Lung (tissue), 12 donors: Measurements from ENCODE around the gene PSD. TPM values are rescaled to one million over a fixed set of nuclear protein-coding genes. Genes with fewer than 3 reads are reported as not detected.

ENCODE experiments used
- ATAC-seq: fragments of 200-7000 bp; cut with Tn5 transposase; one replicate; pipeline ENCODE4 v1.9.1; 2020; ENCODE audit warnings: moderate number of reproducible peaks; ENCODE audit not compliant: insufficient read depth, low FRiP score
- DNase-seq, 3 donors: peaks; one replicate each; pipeline ENCODE4 v3.0.0-alpha.2; 2013 to 2017
- H3K27ac ChIP-seq, 2 donors: one replicate each; pipeline ENCODE4 v1.5.1; 2013; ENCODE audit warnings: mild to moderate bottlenecking in 2 of 2, moderate library complexity in 2 of 2, control low read depth in 1 of 2, inconsistent platforms in 1 of 2, low read depth in 1 of 2, low read length in 1 of 2
- H3K27me3 ChIP-seq, 3 donors: one replicate each; pipeline ENCODE4 v1.5.1; 2013; ENCODE audit warnings: low read length in 2 of 3; ENCODE audit not compliant: control insufficient read depth in 3 of 3, insufficient read depth in 3 of 3
- H3K36me3 ChIP-seq, 4 donors: one replicate each; pipeline ENCODE4 v1.5.1; 2013; ENCODE audit warnings: low read length in 4 of 4, mild to moderate bottlenecking in 1 of 4, moderate library complexity in 1 of 4; ENCODE audit not compliant: control insufficient read depth in 4 of 4, insufficient read depth in 4 of 4
- H3K4me1 ChIP-seq, 5 donors: one replicate each; pipeline ENCODE4 v1.5.1; 2013; ENCODE audit warnings: low read length in 5 of 5, mild to moderate bottlenecking in 2 of 5, moderate library complexity in 1 of 5; ENCODE audit not compliant: control insufficient read depth in 5 of 5, insufficient read depth in 5 of 5
- H3K4me3 ChIP-seq: one replicate; pipeline ENCODE4 v1.5.1; 2013; ENCODE audit warnings: mild to moderate bottlenecking, control low read depth, moderate library complexity
- H3K9ac ChIP-seq, 2 donors: one replicate each; pipeline ENCODE4 v1.5.1; 2013; ENCODE audit warnings: low read length in 2 of 2, control low read depth in 1 of 2; ENCODE audit not compliant: insufficient read depth in 1 of 2
- H3K9me3 ChIP-seq, 4 donors: one replicate each; pipeline ENCODE4 v1.5.1; 2013; ENCODE audit warnings: low read length in 3 of 4, mild to moderate bottlenecking in 1 of 4, moderate library complexity in 1 of 4; ENCODE audit not compliant: control insufficient read depth in 4 of 4, insufficient read depth in 3 of 4
- WGBS, 2 donors: extraction: QIAGEN DNeasy Blood & Tissue Kit; methylation state at CpG; one replicate each; pipeline ENCODE4 v1.1.7; 2013; 5-methylcytosine and 5-hydroxymethylcytosine counted together
- polyA plus RNA-seq, 2 donors: library from polyadenylated mRNA; stranded (reverse); fragments of 200-250 nt; gene quantifications; one replicate each; pipeline ENCODE4 v1.2.1, GENCODE V29; 2013
- total RNA-seq, 2 donors: library from RNA; depleted of rRNA in 1 of 2; stranded (reverse); fragments of >200 nt in 1 of 2; gene quantifications; one replicate each; pipeline ENCODE4 v1.2.1, GENCODE V29; 2014 to 2021
- TF ChIP-seq, protein P1 (sequence below): IDR thresholded peaks from 2 replicates; pipeline ENCODE4 v1.5.1; 2012; ENCODE audit warnings: mild to moderate bottlenecking; ENCODE audit errors: control extremely low read depth, extremely low read depth
- donor health status: control.
- donor health status: control.
- donor health status: Bipolar disorder and iron deficiency.
- donor health status: healthy.
- donor health status: DM: yes; HTN: yes; CAD: no.

The PSD gene
- total and polyA plus RNA-seq, 4 donors, result 1.1 to 5.3 (median 3.2) TPM

- Histone ChIP-seq H3K4me3 (no peak overlapping the region), H3K36me3 (peaks cover 10 to 25% (median 16%) of the 10 kb centered on the region in 4 donors)
- peak; percentile 68 for ATAC-seq
Measured at GRCh38 chr10:102384606-102385429, 33.8 kb downstream of the PSD start.

GRCh38 chr10:102384053-102384452, 34.5 kb downstream of the PSD start:
- TF ChIP-seq, protein P1, sequence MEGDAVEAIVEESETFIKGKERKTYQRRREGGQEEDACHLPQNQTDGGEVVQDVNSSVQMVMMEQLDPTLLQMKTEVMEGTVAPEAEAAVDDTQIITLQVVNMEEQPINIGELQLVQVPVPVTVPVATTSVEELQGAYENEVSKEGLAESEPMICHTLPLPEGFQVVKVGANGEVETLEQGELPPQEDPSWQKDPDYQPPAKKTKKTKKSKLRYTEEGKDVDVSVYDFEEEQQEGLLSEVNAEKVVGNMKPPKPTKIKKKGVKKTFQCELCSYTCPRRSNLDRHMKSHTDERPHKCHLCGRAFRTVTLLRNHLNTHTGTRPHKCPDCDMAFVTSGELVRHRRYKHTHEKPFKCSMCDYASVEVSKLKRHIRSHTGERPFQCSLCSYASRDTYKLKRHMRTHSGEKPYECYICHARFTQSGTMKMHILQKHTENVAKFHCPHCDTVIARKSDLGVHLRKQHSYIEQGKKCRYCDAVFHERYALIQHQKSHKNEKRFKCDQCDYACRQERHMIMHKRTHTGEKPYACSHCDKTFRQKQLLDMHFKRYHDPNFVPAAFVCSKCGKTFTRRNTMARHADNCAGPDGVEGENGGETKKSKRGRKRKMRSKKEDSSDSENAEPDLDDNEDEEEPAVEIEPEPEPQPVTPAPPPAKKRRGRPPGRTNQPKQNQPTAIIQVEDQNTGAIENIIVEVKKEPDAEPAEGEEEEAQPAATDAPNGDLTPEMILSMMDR, result no peak
- Histone ChIP-seq H3K36me3 (peaks cover 14 to 33% (median 22%) of the 10 kb centered on the region in 4 donors), H3K4me3 (no peak overlapping the region), H3K9ac (no peak overlapping the region), H3K27me3 (no peaks in the 10 kb centered on the region), H3K27ac (no peak overlapping the region), H3K9me3 (no peaks in the 10 kb centered on the region), H3K4me1 (peaks cover 0 to 6% (median 0%) of the 10 kb centered on the region in 5 donors)
- 48 to 60% methylated on average over 6 of the region's 6 CpGs for WGBS, 2 donors
- ATAC-seq (no peak), DNase-seq (no peak)

More at GRCh38 chr10:102384606-102385429, 33.8 kb downstream of the PSD start:
- WGBS, 2 donors, result 63 to 75% methylated on average over 4 of the region's 4 CpGs
- Histone ChIP-seq H3K9ac (no peak overlapping the region), H3K4me1 (peaks cover 0 to 6% (median 0%) of the 10 kb centered on the region in 5 donors), H3K27me3 (peaks cover 0 to 2% (median 0%) of the 10 kb centered on the region in 3 donors), H3K9me3 (no peaks in the 10 kb centered on the region), H3K27ac (peak overlapping the region in 1 of 2 donors; percentile 73)
- TF ChIP-seq, protein P1, result no peak
- peak in 2 of 3 donors; percentile 31 to 51 for DNase-seq

DNA sequence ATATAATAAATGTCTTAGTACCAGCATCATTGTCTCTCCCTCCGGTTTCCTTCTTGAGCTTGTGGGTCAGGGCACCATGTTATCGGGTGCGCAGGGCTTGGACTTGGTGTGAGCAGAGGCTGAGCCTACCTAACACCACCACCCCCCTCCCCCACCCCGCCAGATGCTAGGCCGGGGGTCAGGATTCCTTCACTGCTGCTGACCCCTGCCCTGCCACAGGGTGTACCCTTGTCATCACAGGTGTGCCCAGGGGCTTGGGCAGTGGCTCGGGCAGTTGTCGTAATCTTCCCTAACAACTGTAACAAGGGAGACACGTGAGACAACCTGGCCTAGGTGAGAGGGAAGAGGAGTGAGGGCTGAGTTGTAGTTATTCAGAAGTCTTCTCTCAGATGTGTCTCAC, 35.7 kb downstream of the PSD start:
- TF ChIP-seq, protein P1, result no peak
- no peak overlapping the region for H3K9ac ChIP-seq
- no peaks in the 10 kb centered on the region for H3K27me3 ChIP-seq
- ATAC-seq (no peak), DNase-seq (no peak)
- H3K4me1 ChIP-seq, result peaks cover 0 to 6% (median 0%) of the 10 kb centered on the region in 5 donors
- 91 to 96% methylated on average over 8 of the region's 8 CpGs for WGBS, 2 donors
- no peak overlapping the region for H3K4me3 ChIP-seq
- no peak overlapping the region for H3K27ac ChIP-seq
- no peaks in the 10 kb centered on the region for H3K9me3 ChIP-seq
- peaks cover 17 to 34% (median 24%) of the 10 kb centered on the region in 4 donors for H3K36me3 ChIP-seq
